ENCODE measurements around the gene TUBGCP3. TPM values are rescaled to one million over a fixed set of nuclear protein-coding genes. Genes with fewer than 3 reads are reported as not detected.

TUBGCP3 gene
- total and polyA plus RNA-seq, 10 donors: 9.1 to 69.8 (median 48.7) TPM

- H3K36me3 ChIP-seq: no peaks in the 10 kb centered on the region
- no peak overlapping the region for H3K27ac ChIP-seq
- peaks cover 0 to 23% (median 16%) of the 10 kb centered on the region in 8 donors for H3K9me3 ChIP-seq
- 83 to 90% (median 87%) methylated on average over 14 to 17 of the region's 17 CpGs for WGBS, 5 donors
- peaks cover 0 to 36% (median 0%) of the 10 kb centered on the region in 7 donors for H3K27me3 ChIP-seq (replicated peaks in 1 of 7)
- TF ChIP-seq POLR2A (IDR thresholded peaks at IDR 0.05): no peak
- no peak for TF ChIP-seq POLR2AphosphoS5 (IDR thresholded peaks at IDR 0.05)
- no peak for TF ChIP-seq CTCF (IDR thresholded peaks at IDR 0.05 in 8 of 11, conservative IDR thresholded peaks at IDR 0.05 in 3 of 11)
- no peak for DNase-seq
- no peaks in the 10 kb centered on the region for H3K4me1 ChIP-seq
- intact Hi-C loops (cut with DNase I; ENCODE audit: low total_unique reads): no loop called here
- no peak overlapping the region for H3K4me3 ChIP-seq
Measured at GRCh38 chr13:112455476-112456059, 132.4 kb downstream of the TUBGCP3 start.

DNA sequence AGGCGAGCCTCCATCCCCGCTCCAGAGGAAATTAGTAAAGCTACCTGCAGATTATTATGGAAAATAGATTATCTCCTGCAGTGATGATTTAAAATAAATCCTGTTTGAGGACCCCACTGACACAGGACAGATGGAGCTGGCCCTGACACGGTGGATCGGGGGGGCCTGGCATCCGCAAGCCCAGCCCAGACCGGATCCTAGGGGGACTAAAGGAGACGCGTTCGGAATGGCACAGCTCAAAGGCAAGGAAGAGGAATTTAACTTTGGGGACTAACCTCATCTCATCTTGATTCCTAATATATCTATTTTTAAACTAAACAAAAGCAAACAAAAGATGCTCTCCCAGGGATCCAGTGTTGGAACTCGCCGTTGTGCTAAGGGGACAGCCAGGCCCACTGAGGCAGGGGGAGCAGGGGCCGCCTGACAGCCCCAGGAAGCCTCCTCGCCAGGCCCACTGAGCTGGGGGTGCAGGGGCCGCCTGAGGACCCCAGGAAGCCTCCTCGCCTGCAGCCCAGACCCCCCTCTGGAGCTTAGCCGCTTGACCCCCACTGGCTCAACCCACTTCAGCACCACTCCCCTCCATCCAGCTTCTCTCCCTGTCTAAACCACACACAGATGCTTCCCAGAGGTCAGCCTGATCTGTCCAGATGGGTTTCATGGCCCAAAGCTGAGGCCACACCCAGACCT lies 133.2 kb downstream of the TUBGCP3 start:
- H3K36me3 ChIP-seq: no peaks in the 10 kb centered on the region
- no peaks in the 10 kb centered on the region for H3K4me1 ChIP-seq
- H3K9me3 ChIP-seq: peaks cover 0 to 19% (median 13%) of the 10 kb centered on the region in 8 donors
- no peak for TF ChIP-seq POLR2AphosphoS5 (IDR thresholded peaks at IDR 0.05)
- no peak for DNase-seq
- intact Hi-C loops (cut with DNase I; ENCODE audit: low total_unique reads): no loop called here
- 76 to 86% (median 81%) methylated on average over 16 of the region's 16 CpGs for WGBS, 5 donors
- peaks cover 0 to 37% (median 0%) of the 10 kb centered on the region in 7 donors for H3K27me3 ChIP-seq (replicated peaks in 1 of 7)
- no peak overlapping the region for H3K4me3 ChIP-seq
- H3K27ac ChIP-seq: no peak overlapping the region

DNA sequence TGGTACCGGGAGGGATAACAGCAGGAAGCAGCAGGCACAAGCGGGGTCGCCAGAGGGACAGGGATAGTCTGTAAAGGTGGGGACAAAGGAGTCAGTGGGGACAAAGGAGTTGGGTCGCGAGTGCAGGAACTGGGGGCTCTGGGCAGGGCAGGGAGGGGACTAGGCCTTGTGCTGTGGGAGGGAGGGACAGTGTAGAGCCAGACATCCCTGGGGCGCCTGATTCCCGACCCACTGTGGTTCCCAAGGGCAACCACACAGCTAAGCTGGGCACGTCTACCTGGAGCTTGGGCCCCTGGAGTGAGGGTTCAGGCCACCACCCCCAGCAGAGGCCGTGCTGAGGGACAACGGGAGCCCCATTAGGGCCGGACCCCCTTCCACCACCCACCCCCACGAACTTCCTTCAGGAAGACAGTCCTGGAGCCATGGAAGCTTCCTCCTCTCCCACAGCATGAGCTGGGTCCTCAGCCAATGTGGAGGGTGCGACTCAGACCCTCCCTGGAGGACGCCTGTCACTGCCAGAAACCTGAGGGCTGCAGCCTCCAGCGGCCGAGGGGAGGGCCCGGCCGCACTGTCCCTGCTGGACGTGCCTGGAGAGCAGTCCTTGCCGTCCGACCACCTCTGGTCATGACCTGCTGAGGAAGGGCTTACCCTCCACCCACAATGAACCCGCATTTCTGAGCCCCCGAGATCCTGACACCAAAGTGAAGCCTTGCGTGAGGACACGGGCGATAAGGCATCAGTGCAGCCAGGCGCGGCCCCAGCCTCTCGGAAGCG lies 133.9 kb downstream of the TUBGCP3 start:
- H3K4me3 ChIP-seq: no peak overlapping the region
- peak; percentile 49 for DNase-seq
- H3K4me1 ChIP-seq: no peaks in the 10 kb centered on the region
- no peaks in the 10 kb centered on the region for H3K36me3 ChIP-seq
- H3K9me3 ChIP-seq: peaks cover 0 to 11% (median 6%) of the 10 kb centered on the region in 8 donors
- TF ChIP-seq POLR2AphosphoS5 (IDR thresholded peaks at IDR 0.05) (no peak), CTCF (IDR thresholded peaks at IDR 0.05 in 8 of 11, conservative IDR thresholded peaks at IDR 0.05 in 3 of 11) (no peak), POLR2A (IDR thresholded peaks at IDR 0.05) (no peak)
- H3K27ac ChIP-seq: no peak overlapping the region
- intact Hi-C loops (cut with DNase I; ENCODE audit: low total_unique reads): no loop called here
- 80 to 86% (median 82%) methylated on average over 25 to 30 of the region's 30 CpGs for WGBS, 5 donors
- peaks cover 0 to 42% (median 0%) of the 10 kb centered on the region in 7 donors for H3K27me3 ChIP-seq (replicated peaks in 1 of 7)

- WGBS, 5 donors: 89 to 92% (median 90%) methylated on average over 29 to 32 of the region's 32 CpGs
- DNase-seq: peak; percentile 59
Measured at GRCh38 chr13:112453207-112453829, 134.6 kb downstream of the TUBGCP3 start.

More at GRCh38 chr13:112453207-112453829, 134.6 kb downstream of the TUBGCP3 start:
- Histone ChIP-seq H3K4me1 (no peaks in the 10 kb centered on the region), H3K9me3 (peaks cover 0 to 6% (median 0%) of the 10 kb centered on the region in 8 donors), H3K27ac (no peak overlapping the region), H3K4me3 (no peak overlapping the region), H3K27me3 (replicated peaks in 1 of 7) (peaks cover 0 to 44% (median 0%) of the 10 kb centered on the region in 7 donors), H3K36me3 (no peaks in the 10 kb centered on the region)
- intact Hi-C loops (cut with DNase I; ENCODE audit: low total_unique reads): no loop called here
- no peak for TF ChIP-seq POLR2A (IDR thresholded peaks at IDR 0.05)
- no peak for TF ChIP-seq CTCF (IDR thresholded peaks at IDR 0.05 in 8 of 11, conservative IDR thresholded peaks at IDR 0.05 in 3 of 11)
- no peak for TF ChIP-seq POLR2AphosphoS5 (IDR thresholded peaks at IDR 0.05)

Data from spleen (tissue), 11 donors.